H1 (cell line): ENCODE measurements around the gene TLL2. TPM values are rescaled to one million over a fixed set of nuclear protein-coding genes. Genes with fewer than 3 reads are reported as not detected.

Source experiments
- CTCF ChIA-PET: fragments of 300-600 bp; sonication (Branson Sonifier 250); formaldehyde crosslinking; loops from one replicate; lab custom pipeline; 2021; ENCODE audit not compliant: partially characterized antibody; lab: Charles Lee
- POLR2A ChIA-PET: fragments of 300-600 bp; sonication (Branson Sonifier 250); formaldehyde crosslinking; loops from one replicate; lab custom pipeline; 2021; ENCODE audit warnings: inconsistent platforms; ENCODE audit not compliant: partially characterized antibody; lab: Charles Lee
- DNase-seq, 2 experiments: peaks; one replicate each; pipeline versions ENCODE4 v3.0.0 to v3.0.0-alpha.2; 2010 to 2022; ENCODE audit warnings: low spot score in 2 of 2, low read depth in 1 of 2, mixed read lengths in 1 of 2
- FAIRE-seq: peaks from 2 replicates; lab custom pipeline; 2011; peaks lifted over from hg19 to GRCh38; lab: Jason Lieb, UNC
- H2AFZ ChIP-seq: 2 replicates; pipeline ENCODE4 v1.8.1; 2012; ENCODE audit warnings: low read length, inconsistent platforms
- H2AK5ac ChIP-seq: 2 replicates; pipeline ENCODE4 v1.6.1; 2013; ENCODE audit warnings: low read depth, low read length
- H2BK120ac ChIP-seq: replicated peaks from 2 replicates; pipeline ENCODE3; 2013; ENCODE audit warnings: low read depth, low read length, inconsistent platforms
- H2BK12ac ChIP-seq: 2 replicates; pipeline ENCODE4 v1.6.1; 2013; ENCODE audit warnings: low read depth, low read length
- H2BK15ac ChIP-seq: 2 replicates; pipeline ENCODE4 v1.6.1; 2013; ENCODE audit warnings: low read length
- H2BK20ac ChIP-seq: 2 replicates; pipeline ENCODE4 v1.6.1; 2013; ENCODE audit warnings: low read length
- H2BK5ac ChIP-seq: 2 replicates; pipeline ENCODE4 v1.6.1; 2013; ENCODE audit warnings: low read depth, low read length
- H3K14ac ChIP-seq: 2 replicates; pipeline ENCODE4 v1.6.1; 2013; ENCODE audit warnings: inconsistent platforms; ENCODE audit not compliant: insufficient read length
- H3K18ac ChIP-seq: 2 replicates; pipeline ENCODE4 v1.6.1; 2013; ENCODE audit warnings: low read length; ENCODE audit errors: extremely low read depth
- H3K23ac ChIP-seq: 2 replicates; pipeline ENCODE4 v1.6.1; 2013; ENCODE audit warnings: inconsistent platforms; ENCODE audit not compliant: insufficient read length
- H3K23me2 ChIP-seq: 2 replicates; pipeline ENCODE4 v1.6.1; 2013; ENCODE audit warnings: low read depth, low read length
- H3K27ac ChIP-seq: 2 replicates; pipeline ENCODE4 v1.6.1; 2011; ENCODE audit warnings: low read depth, low read length, inconsistent platforms
- H3K27me3 ChIP-seq, 4 experiments: replicated peaks in 1 of 4; 1 replicate in 1 of 4; 2 replicates in 3 of 4; pipeline versions ENCODE4 v1.6.1 to v1.8.1; 2011 to 2013; ENCODE audit warnings: low read length in 3 of 4, mild to moderate bottlenecking in 3 of 4, inconsistent platforms in 2 of 4, mixed read lengths in 2 of 4, moderate library complexity in 1 of 4; ENCODE audit not compliant: control insufficient read depth in 3 of 4, insufficient read depth in 3 of 4; ENCODE audit errors: extremely low read depth in 1 of 4
- H3K36me3 ChIP-seq, 4 experiments: 2 replicates each; pipeline versions ENCODE4 v1.6.1 to v1.8.1; 2011 to 2013; ENCODE audit warnings: mild to moderate bottlenecking in 4 of 4, low read length in 3 of 4, moderate library complexity in 2 of 4, control low read depth in 1 of 4, inconsistent platforms in 1 of 4; ENCODE audit not compliant: insufficient read depth in 4 of 4, control insufficient read depth in 2 of 4
- H3K4ac ChIP-seq: replicated peaks from 2 replicates; pipeline ENCODE3; 2013; ENCODE audit warnings: low read length, low read depth, mixed read lengths, inconsistent platforms; ENCODE audit not compliant: insufficient read length
- H3K4me1 ChIP-seq, 4 experiments: replicated peaks in 1 of 4; 1 replicate in 1 of 4; 2 replicates in 3 of 4; pipeline versions ENCODE4 v1.6.1 to v1.8.1; 2011 to 2013; ENCODE audit warnings: low read length in 3 of 4, inconsistent platforms in 2 of 4, mixed read lengths in 1 of 4; ENCODE audit not compliant: insufficient read depth in 4 of 4, control insufficient read depth in 3 of 4
- H3K4me2 ChIP-seq, 2 experiments: 2 replicates each; pipeline versions ENCODE4 v1.6.1 to v1.8.1; 2011 to 2013; ENCODE audit warnings: low read depth in 2 of 2, low read length in 2 of 2, control low read depth in 1 of 2, inconsistent platforms in 1 of 2, mild to moderate bottlenecking in 1 of 2; ENCODE audit not compliant: insufficient read depth in 1 of 2
- H3K4me3 ChIP-seq, 4 experiments: fragments of 200-600, 300-600 bp in 1 of 4; sonication (generic), shearing (Covaris generic), sonication (Bioruptor Twin) in 1 of 4; 2 replicates each; pipeline versions ENCODE4 v1.5.1 to v1.8.1; 2011 to 2016; ENCODE audit warnings: low read length in 4 of 4, low read depth in 3 of 4, control low read depth in 2 of 4, inconsistent platforms in 2 of 4, mild to moderate bottlenecking in 2 of 4, mixed read lengths in 1 of 4, moderate library complexity in 1 of 4; ENCODE audit not compliant: insufficient read depth in 2 of 4; ENCODE audit errors: extremely low read depth in 1 of 4
- H3K56ac ChIP-seq: replicated peaks from 2 replicates; pipeline ENCODE3; 2013; ENCODE audit warnings: low read depth, mild to moderate bottlenecking, mixed read lengths, low read length, inconsistent platforms; ENCODE audit not compliant: insufficient read length
- H3K79me1 ChIP-seq: 2 replicates; pipeline ENCODE4 v1.6.1; 2013; ENCODE audit warnings: low read depth, low read length, control low read depth
- H3K79me2 ChIP-seq, 2 experiments: 2 replicates each; pipeline versions ENCODE4 v1.6.1 to v1.8.1; 2012 to 2013; ENCODE audit warnings: low read length in 2 of 2, mild to moderate bottlenecking in 2 of 2, inconsistent platforms in 1 of 2; ENCODE audit not compliant: insufficient read depth in 2 of 2, control insufficient read depth in 1 of 2
- H3K9ac ChIP-seq, 4 experiments: replicated peaks in 1 of 4; 1 replicate in 1 of 4; 2 replicates in 3 of 4; pipeline versions ENCODE4 v1.6.1 to v1.8.1; 2011 to 2013; ENCODE audit warnings: low read depth in 3 of 4, low read length in 3 of 4, control low read depth in 2 of 4, mild to moderate bottlenecking in 2 of 4, moderate library complexity in 2 of 4, inconsistent platforms in 1 of 4; ENCODE audit errors: extremely low read depth in 1 of 4
- H3K9me3 ChIP-seq, 2 experiments: 2 replicates each; pipeline versions ENCODE4 v1.6.1 to v1.8.1; 2012 to 2013; ENCODE audit warnings: mild to moderate bottlenecking in 2 of 2, moderate library complexity in 2 of 2, control low read depth in 1 of 2, inconsistent platforms in 1 of 2, low read depth in 1 of 2, low read length in 1 of 2, mixed read lengths in 1 of 2; ENCODE audit not compliant: insufficient read depth in 2 of 2
- H4K20me1 ChIP-seq, 2 experiments: replicated peaks in 1 of 2; 2 replicates each; pipeline versions ENCODE3 to v1.8.1; 2011 to 2013; ENCODE audit warnings: inconsistent platforms in 2 of 2, low read length in 2 of 2, mild to moderate bottlenecking in 1 of 2; ENCODE audit not compliant: insufficient read depth in 2 of 2, control insufficient read depth in 1 of 2
- H4K5ac ChIP-seq: 2 replicates; pipeline ENCODE4 v1.6.1; 2013; ENCODE audit warnings: low read length, low read depth, mixed read lengths, inconsistent platforms; ENCODE audit not compliant: insufficient read length
- H4K8ac ChIP-seq: 2 replicates; pipeline ENCODE4 v1.8.0; 2013; ENCODE audit warnings: mild to moderate bottlenecking, moderate library complexity, low read length, inconsistent platforms; ENCODE audit not compliant: insufficient read depth; ENCODE audit errors: extremely low read depth
- H4K91ac ChIP-seq: replicated peaks from 2 replicates; pipeline ENCODE3; 2013; ENCODE audit warnings: low read length, mixed read lengths, inconsistent platforms; ENCODE audit not compliant: insufficient read length
- ATF2 ChIP-seq: IDR thresholded peaks from 2 replicates; pipeline ENCODE4 v1.6.1; 2012; ENCODE audit warnings: low read length, inconsistent platforms
- CBX5 ChIP-seq: fragments of 300-800, 300-1000 bp; sonication (generic); IDR thresholded peaks from 2 replicates; pipeline ENCODE4 v1.7.1; 2016; ENCODE audit warnings: antibody characterized with exemption, low read length, low read depth
- CHD1 ChIP-seq: IDR thresholded peaks from 2 replicates; pipeline ENCODE4 v1.6.1; 2012; ENCODE audit warnings: low read depth, low read length, improper control_type of control experiment
- CTBP2 ChIP-seq: IDR thresholded peaks from 2 replicates; pipeline ENCODE4 v1.7.0; 2011; ENCODE audit warnings: borderline replicate concordance, mild to moderate bottlenecking, moderate library complexity, mixed read lengths, low read length; ENCODE audit not compliant: insufficient read depth, insufficient read length
- EP300 ChIP-seq, 2 experiments: IDR thresholded peaks; 1 replicate in 1 of 2; 2 replicates in 1 of 2; pipeline ENCODE4 v1.6.1; 2011 to 2012; ENCODE audit warnings: low read depth in 2 of 2, low read length in 2 of 2, mild to moderate bottlenecking in 2 of 2, borderline replicate concordance in 1 of 2, inconsistent platforms in 1 of 2, moderate library complexity in 1 of 2
- KDM1A ChIP-seq: fragments of 200-600, 300-600 bp; sonication (generic); IDR thresholded peaks from 2 replicates; pipeline ENCODE4 v1.7.1; 2016; ENCODE audit warnings: mild to moderate bottlenecking, low read length, borderline replicate concordance
- KDM5A ChIP-seq: fragments of 200-600 bp; IDR thresholded peaks from 2 replicates; pipeline ENCODE4 v1.7.1; 2012; ENCODE audit warnings: mild to moderate bottlenecking, low read length, inconsistent platforms, mixed read lengths
- NANOG ChIP-seq: IDR thresholded peaks from 2 replicates; pipeline ENCODE4 v1.6.1; 2011; ENCODE audit warnings: low read length, low read depth, mild to moderate bottlenecking, inconsistent platforms; ENCODE audit not compliant: insufficient read depth, poor library complexity, severe bottlenecking
- SP4 ChIP-seq: IDR thresholded peaks from 2 replicates; pipeline ENCODE4 v1.6.1; 2012; ENCODE audit warnings: low read length, inconsistent platforms
- TEAD4 ChIP-seq: IDR thresholded peaks from 2 replicates; pipeline ENCODE4 v1.6.1; 2012; ENCODE audit warnings: low read depth, low read length, inconsistent platforms, mixed read lengths
- USF2 ChIP-seq: IDR thresholded peaks from 2 replicates; pipeline ENCODE4 v1.6.1; 2011; ENCODE audit warnings: low read length, improper control_type of control experiment
- WGBS, 2 experiments: shearing (Covaris generic) in 1 of 2; methylation state at CpG; one replicate each; pipeline versions ENCODE4 v1.1.6 to v1.1.7; 2013 to 2015; ENCODE audit warnings: low lambda C conversion rate in 2 of 2, mixed read lengths in 2 of 2, inconsistent platforms in 1 of 2, low coverage in 1 of 2, missing lambda C conversion rate in 1 of 2; ENCODE audit not compliant: insufficient replicate concordance in 2 of 2, insufficient coverage in 1 of 2, insufficient read length in 1 of 2; ENCODE audit errors: extremely low coverage in 1 of 2, missing lambda C conversion rate in 1 of 2; 5-methylcytosine and 5-hydroxymethylcytosine counted together
- polyA plus RNA-seq, 7 experiments: library from polyadenylated mRNA; depleted of rRNA in 3 of 7; stranded (reverse) in 5 of 7; unstranded in 2 of 7; fragments of >200 nt in 5 of 7; fragments of 200-250 nt in 2 of 7; gene quantifications; 1 replicate in 5 of 7; 2 replicates in 1 of 7; 4 replicates in 1 of 7; pipeline versions ENCODE4 v1.2.1 to v1.2.3, GENCODE V29; 2011 to 2013; ENCODE audit warnings: missing spikeins in 2 of 7, mixed read lengths in 2 of 7
- total RNA-seq: library from RNA; stranded (reverse); fragmentation: NEBNext Ultra II Directional; extraction: Animal tissue kit (Norgen Biotek cat#: 25700); gene quantifications from 2 replicates; pipeline ENCODE4 v1.2.1, GENCODE V29; 2021

The TLL2 gene
- total and polyA plus RNA-seq, 2 of the 8 experiments (the other 6 are each of a cell fraction or from before 2014, with no cell fraction given) = 2.4 to 3.2 TPM

GRCh38 chr10:96495544-96495943 lies 18.2 kb downstream of the TLL2 start:
- no peak overlapping the region for H2BK5ac ChIP-seq
- H3K23ac ChIP-seq = no peak overlapping the region
- H2BK15ac ChIP-seq = no peak overlapping the region
- no peak overlapping the region for H2BK20ac ChIP-seq
- no peak overlapping the region for H2BK12ac ChIP-seq
- H2AK5ac ChIP-seq = no peak overlapping the region
- H3K9ac ChIP-seq = no peak overlapping the region
- no peak overlapping the region for H3K56ac ChIP-seq
- no peak overlapping the region for H3K4me2 ChIP-seq
- no peak overlapping the region for H2AFZ ChIP-seq
- FAIRE-seq = no peak
- no peaks in the 10 kb centered on the region for H3K79me1 ChIP-seq
- no peak for DNase-seq
- ChIA-PET POLR2A (interaction anchor here (1.5 kb wide), 1 partner anchor 54 kb away, joined by 4 read pairs; no protein-coding TSS in a partner anchor), CTCF (interaction anchor here (1.0 to 13.1 kb wide), 7 partner anchors 16 to 161 kb away, joined by 3 to 276 read pairs (median 5); partner anchors contain the start of gene TLL2)
- H4K8ac ChIP-seq = no peak overlapping the region
- no peaks in the 10 kb centered on the region for H4K20me1 ChIP-seq
- no peak overlapping the region for H2BK120ac ChIP-seq
- no peak overlapping the region for H3K18ac ChIP-seq
- H4K91ac ChIP-seq = no peak overlapping the region
- H3K27ac ChIP-seq = no peak overlapping the region
- H3K36me3 ChIP-seq = no peaks in the 10 kb centered on the region
- no peak overlapping the region for H3K4ac ChIP-seq
- peaks cover 0 to 3% (median 0%) of the 10 kb centered on the region in 4 experiments; a peak in 1 of 7 replicates for H3K4me1 ChIP-seq
- H4K5ac ChIP-seq = no peak overlapping the region
- H3K14ac ChIP-seq = no peak overlapping the region
- H3K23me2 ChIP-seq = no peaks in the 10 kb centered on the region
- H3K9me3 ChIP-seq = no peaks in the 10 kb centered on the region
- H3K79me2 ChIP-seq = no peaks in the 10 kb centered on the region
- H3K27me3 ChIP-seq = no peaks in the 10 kb centered on the region
- 92% methylated on average over 6 of the region's 6 CpGs; no CpG with 5 or more reads in 1 of the 2 experiments for WGBS, 2 experiments
- H3K4me3 ChIP-seq = no peak overlapping the region
- TF ChIP-seq CBX5 (no peak), CTBP2 (no peak), SP4 (no peak), TEAD4 (no peak), NANOG (no peak), EP300 (IDR thresholded peaks at IDR 0.05; ENCODE audit: borderline replicate concordance in 1 of 2, low read depth in 2 of 2, low read length in 2 of 2) (no peak), ATF2 (no peak), USF2 (no peak), CHD1 (no peak), KDM5A (no peak), KDM1A (no peak)
